Fibroblast of lung (primary cell): Measurements from ENCODE around the gene IGF2R. TPM values are rescaled to one million over a fixed set of nuclear protein-coding genes. Genes with fewer than 3 reads are reported as not detected.

Experiments
- DNase-seq, 2 donors: peaks; one replicate each; pipeline versions ENCODE4 v3.0.0 to v3.0.0-alpha.2; 2010; ENCODE audit warnings: low read depth in 2 of 2
- H2AFZ ChIP-seq: 2 replicates; pipeline ENCODE4 v1.5.1; 2012; ENCODE audit warnings: low read length, control low read depth, inconsistent platforms
- H3K27ac ChIP-seq: 2 replicates; pipeline ENCODE4 v1.5.1; 2011; ENCODE audit warnings: low read length, control low read depth; ENCODE audit not compliant: insufficient read depth
- H3K27me3 ChIP-seq: 2 replicates; pipeline ENCODE4 v1.5.1; 2011; ENCODE audit warnings: mild to moderate bottlenecking, low read length; ENCODE audit not compliant: control insufficient read depth, insufficient read depth
- H3K36me3 ChIP-seq: 2 replicates; pipeline ENCODE4 v1.5.1; 2011; ENCODE audit warnings: low read length; ENCODE audit not compliant: control insufficient read depth, insufficient read depth
- H3K4me1 ChIP-seq: 2 replicates; pipeline ENCODE4 v1.5.1; 2011; ENCODE audit warnings: low read length; ENCODE audit not compliant: control insufficient read depth, insufficient read depth; ENCODE audit errors: extremely low read depth
- H3K4me2 ChIP-seq: 2 replicates; pipeline ENCODE4 v1.5.1; 2011; ENCODE audit warnings: low read length, control low read depth; ENCODE audit not compliant: insufficient read depth; ENCODE audit errors: extremely low read depth
- H3K4me3 ChIP-seq, 4 experiments: fragments of 200-600 bp in 1 of 4; sonication (generic) in 1 of 4; replicated peaks in 1 of 4; 2 replicates each; pipeline ENCODE4 v1.5.1; 2011 to 2016; ENCODE audit warnings: low read length in 4 of 4, low read depth in 3 of 4, mild to moderate bottlenecking in 3 of 4, control low read depth in 2 of 4, inconsistent platforms in 1 of 4, mixed read lengths in 1 of 4; ENCODE audit not compliant: insufficient read depth in 1 of 4; ENCODE audit errors: control extremely low read depth in 1 of 4
- H3K79me2 ChIP-seq: 2 replicates; pipeline ENCODE4 v1.5.1; 2012; ENCODE audit warnings: mild to moderate bottlenecking, low read length, inconsistent platforms; ENCODE audit not compliant: control insufficient read depth, insufficient read depth
- H3K9ac ChIP-seq: 2 replicates; pipeline ENCODE4 v1.5.1; 2011; ENCODE audit warnings: mild to moderate bottlenecking, low read length, control low read depth; ENCODE audit not compliant: insufficient read depth
- H3K9me3 ChIP-seq: 2 replicates; pipeline ENCODE4 v1.5.1; 2012; ENCODE audit warnings: low read depth, low read length; ENCODE audit not compliant: control insufficient read depth, insufficient read depth
- H4K20me1 ChIP-seq: 2 replicates; pipeline ENCODE4 v1.5.1; 2011; ENCODE audit warnings: low read length; ENCODE audit not compliant: control insufficient read depth, insufficient read depth; ENCODE audit errors: extremely low read depth
- EZH2 ChIP-seq: IDR thresholded peaks from 2 replicates; pipeline ENCODE4 v1.5.1; 2012; ENCODE audit warnings: low read length, control low read depth, mild to moderate bottlenecking; ENCODE audit errors: missing control alignments
- polyA plus RNA-seq, 2 donors: library from polyadenylated mRNA; depleted of rRNA in 1 of 2; stranded (reverse) in 1 of 2; unstranded in 1 of 2; fragments of >200 nt; gene quantifications; 2 replicates each; pipeline ENCODE4 v1.2.1, GENCODE V29; 2011 to 2012; ENCODE audit warnings: missing spikeins in 1 of 2
- total RNA-seq: library from RNA; depleted of rRNA; stranded (reverse); fragments of >200 nt; gene quantifications from 2 replicates; pipeline ENCODE4 v1.2.1, GENCODE V29; 2014
- TF ChIP-seq, protein P1 (sequence below), 2 donors: IDR thresholded peaks in 1 of 2; conservative IDR thresholded peaks in 1 of 2; 1 replicate in 1 of 2; 2 replicates in 1 of 2; pipeline ENCODE4 v1.5.1; 2011 to 2012; ENCODE audit warnings: low read length in 2 of 2, control low read depth in 1 of 2, inconsistent platforms in 1 of 2, low read depth in 1 of 2, mild to moderate bottlenecking in 1 of 2

IGF2R gene
- total and polyA plus RNA-seq, 2 donors (not counting 1 experiment from before 2014, with no cell fraction given), result 37.6 to 300 TPM

DNA sequence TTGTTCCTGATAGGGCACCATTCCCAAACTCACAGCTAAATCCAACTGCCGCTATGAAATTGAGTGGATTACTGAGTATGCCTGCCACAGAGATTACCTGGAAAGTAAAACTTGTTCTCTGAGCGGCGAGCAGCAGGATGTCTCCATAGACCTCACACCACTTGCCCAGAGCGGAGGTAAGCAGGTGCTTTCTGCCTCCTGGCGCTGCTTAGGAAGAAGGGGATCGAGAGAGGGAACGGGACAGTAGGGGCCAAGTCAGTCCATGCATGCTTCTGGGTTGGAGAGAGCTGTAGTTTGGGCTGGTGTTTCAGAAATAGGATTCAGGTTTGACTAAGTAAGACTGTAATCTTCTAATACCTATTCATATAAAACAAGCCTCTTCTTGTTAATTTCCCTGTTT is 63.7 kb downstream of the IGF2R start:
- Histone ChIP-seq H4K20me1 (no peaks in the 10 kb centered on the region), H3K27me3 (no peaks in the 10 kb centered on the region), H2AFZ (no peak overlapping the region), H3K4me3 (no peak overlapping the region), H3K79me2 (peaks cover 2% of the 10 kb centered on the region), H3K9me3 (no peaks in the 10 kb centered on the region), H3K4me1 (peaks cover 36% of the 10 kb centered on the region), H3K4me2 (no peak overlapping the region), H3K27ac (no peak overlapping the region), H3K9ac (no peak overlapping the region), H3K36me3 (peaks cover 33% of the 10 kb centered on the region)
- TF ChIP-seq, protein P1, sequence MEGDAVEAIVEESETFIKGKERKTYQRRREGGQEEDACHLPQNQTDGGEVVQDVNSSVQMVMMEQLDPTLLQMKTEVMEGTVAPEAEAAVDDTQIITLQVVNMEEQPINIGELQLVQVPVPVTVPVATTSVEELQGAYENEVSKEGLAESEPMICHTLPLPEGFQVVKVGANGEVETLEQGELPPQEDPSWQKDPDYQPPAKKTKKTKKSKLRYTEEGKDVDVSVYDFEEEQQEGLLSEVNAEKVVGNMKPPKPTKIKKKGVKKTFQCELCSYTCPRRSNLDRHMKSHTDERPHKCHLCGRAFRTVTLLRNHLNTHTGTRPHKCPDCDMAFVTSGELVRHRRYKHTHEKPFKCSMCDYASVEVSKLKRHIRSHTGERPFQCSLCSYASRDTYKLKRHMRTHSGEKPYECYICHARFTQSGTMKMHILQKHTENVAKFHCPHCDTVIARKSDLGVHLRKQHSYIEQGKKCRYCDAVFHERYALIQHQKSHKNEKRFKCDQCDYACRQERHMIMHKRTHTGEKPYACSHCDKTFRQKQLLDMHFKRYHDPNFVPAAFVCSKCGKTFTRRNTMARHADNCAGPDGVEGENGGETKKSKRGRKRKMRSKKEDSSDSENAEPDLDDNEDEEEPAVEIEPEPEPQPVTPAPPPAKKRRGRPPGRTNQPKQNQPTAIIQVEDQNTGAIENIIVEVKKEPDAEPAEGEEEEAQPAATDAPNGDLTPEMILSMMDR (conservative IDR thresholded peaks at IDR 0.05 in 1 of 2, IDR thresholded peaks at IDR 0.05 in 1 of 2; ENCODE audit: low read depth in 1 of 2, low read length in 2 of 2), result no peak
- TF ChIP-seq EZH2, result no peak
- no peak for DNase-seq

DNA sequence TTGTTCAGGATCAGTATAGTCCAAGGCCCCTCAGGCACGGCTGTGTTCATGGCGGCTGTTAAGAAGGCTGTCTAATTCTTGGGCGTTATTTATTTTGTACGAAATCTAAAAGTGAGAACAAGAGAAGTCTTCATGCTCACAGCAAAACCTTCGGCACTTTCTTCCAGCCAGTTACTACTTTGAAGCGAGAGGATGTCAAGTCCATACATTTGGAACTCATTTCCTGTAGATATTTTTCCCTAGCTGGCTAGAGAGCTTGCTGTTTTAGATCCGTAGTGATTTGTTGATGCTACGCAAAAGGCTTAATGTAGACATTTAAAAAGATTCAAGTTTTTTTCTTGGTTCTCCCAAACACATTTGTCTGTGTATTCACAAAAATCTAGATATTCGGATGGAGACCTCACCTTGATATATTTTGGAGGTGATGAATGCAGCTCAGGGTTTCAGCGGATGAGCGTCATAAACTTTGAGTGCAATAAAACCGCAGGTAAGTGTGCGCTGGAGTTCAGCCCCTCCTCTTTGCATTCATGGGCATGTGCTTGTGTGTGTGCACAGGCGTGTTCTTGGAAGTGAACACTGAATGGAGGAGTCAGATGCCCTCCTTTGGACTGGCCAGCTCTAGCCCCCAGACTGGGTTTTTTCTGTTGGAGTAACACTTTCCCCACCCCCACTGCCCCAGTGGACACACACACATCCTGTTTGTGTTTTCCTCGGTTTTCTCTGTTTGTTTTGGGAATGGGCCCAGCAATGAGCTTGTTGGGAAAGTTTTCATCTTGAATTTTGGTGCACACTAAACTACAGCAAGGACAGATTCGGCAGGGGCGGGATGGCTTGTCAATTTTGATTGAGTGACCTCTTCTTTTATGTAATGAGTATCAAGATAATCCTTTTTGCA is 65.4 kb downstream of the IGF2R start:
- no peaks in the 10 kb centered on the region for H3K27me3 ChIP-seq
- H3K36me3 ChIP-seq, result peaks cover 29% of the 10 kb centered on the region
- peak overlapping the region; percentile 39 for H3K27ac ChIP-seq

DNA sequence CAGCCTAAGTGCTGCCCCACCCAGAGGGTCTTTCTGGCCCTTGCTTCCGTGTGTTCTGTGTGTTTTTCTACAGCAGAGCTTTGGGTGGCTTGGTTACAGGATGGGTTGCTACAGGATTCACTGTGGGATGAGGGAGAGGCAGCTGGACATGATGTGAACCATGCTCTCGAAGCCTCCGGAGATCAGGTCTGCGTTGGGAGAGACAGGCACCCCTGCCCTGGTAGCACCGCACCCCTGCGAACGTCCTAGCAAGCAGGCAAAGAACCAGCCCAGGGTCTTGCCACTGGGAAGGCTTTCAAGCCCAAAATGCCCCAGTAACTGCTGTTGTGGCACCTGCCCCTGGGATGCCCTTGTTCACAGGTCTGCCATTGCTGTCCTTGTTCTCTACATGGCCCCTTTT is 66.4 kb downstream of the IGF2R start:
- no peak for TF ChIP-seq EZH2
- TF ChIP-seq, protein P1 (conservative IDR thresholded peaks at IDR 0.05 in 1 of 2, IDR thresholded peaks at IDR 0.05 in 1 of 2; ENCODE audit: low read depth in 1 of 2, low read length in 2 of 2), result no peak
- H2AFZ ChIP-seq, result no peak overlapping the region
- H3K9ac ChIP-seq, result no peak overlapping the region
- H4K20me1 ChIP-seq, result no peaks in the 10 kb centered on the region
- H3K4me1 ChIP-seq, result peaks cover 30% of the 10 kb centered on the region
- peak overlapping the region; percentile 83 for H3K27ac ChIP-seq
- H3K36me3 ChIP-seq, result peaks cover 34% of the 10 kb centered on the region
- DNase-seq, result no peak
- no peaks in the 10 kb centered on the region for H3K27me3 ChIP-seq
- H3K79me2 ChIP-seq, result peaks cover 5% of the 10 kb centered on the region
- H3K9me3 ChIP-seq, result no peaks in the 10 kb centered on the region
- H3K4me2 ChIP-seq, result peak overlapping the region; percentile 15
- H3K4me3 ChIP-seq, result no peak overlapping the region

More for the DNA sequence above, 65.4 kb downstream of the IGF2R start:
- no peak for DNase-seq
- no peak for TF ChIP-seq EZH2
- TF ChIP-seq, protein P1 (conservative IDR thresholded peaks at IDR 0.05 in 1 of 2, IDR thresholded peaks at IDR 0.05 in 1 of 2; ENCODE audit: low read depth in 1 of 2, low read length in 2 of 2), result no peak
- Histone ChIP-seq H4K20me1 (no peaks in the 10 kb centered on the region), H3K9me3 (no peaks in the 10 kb centered on the region), H3K4me2 (no peak overlapping the region), H3K4me3 (no peak overlapping the region), H2AFZ (no peak overlapping the region), H3K4me1 (peaks cover 36% of the 10 kb centered on the region), H3K9ac (no peak overlapping the region), H3K79me2 (peaks cover 5% of the 10 kb centered on the region)
